ENCODE data around the gene NEDD4. TPM values are rescaled to one million over a fixed set of nuclear protein-coding genes. Genes with fewer than 3 reads are reported as not detected.

Gene NEDD4
- polyA plus RNA-seq, 3 donors: 1.2 to 3.8 (median 1.3) TPM

GRCh38 chr15:55827204-55827603 is 166.2 kb downstream of the NEDD4 start:
- intact Hi-C loops (cut with micrococcal nuclease): no loop called here
- no CpG with 5 or more reads among the region's 2 CpGs for WGBS (ENCODE audit: insufficient coverage)
- H3K4me3 ChIP-seq (replicated peaks in 1 of 3; ENCODE audit: low read depth in 2 of 3, low read length in 3 of 3): no peak overlapping the region

DNA sequence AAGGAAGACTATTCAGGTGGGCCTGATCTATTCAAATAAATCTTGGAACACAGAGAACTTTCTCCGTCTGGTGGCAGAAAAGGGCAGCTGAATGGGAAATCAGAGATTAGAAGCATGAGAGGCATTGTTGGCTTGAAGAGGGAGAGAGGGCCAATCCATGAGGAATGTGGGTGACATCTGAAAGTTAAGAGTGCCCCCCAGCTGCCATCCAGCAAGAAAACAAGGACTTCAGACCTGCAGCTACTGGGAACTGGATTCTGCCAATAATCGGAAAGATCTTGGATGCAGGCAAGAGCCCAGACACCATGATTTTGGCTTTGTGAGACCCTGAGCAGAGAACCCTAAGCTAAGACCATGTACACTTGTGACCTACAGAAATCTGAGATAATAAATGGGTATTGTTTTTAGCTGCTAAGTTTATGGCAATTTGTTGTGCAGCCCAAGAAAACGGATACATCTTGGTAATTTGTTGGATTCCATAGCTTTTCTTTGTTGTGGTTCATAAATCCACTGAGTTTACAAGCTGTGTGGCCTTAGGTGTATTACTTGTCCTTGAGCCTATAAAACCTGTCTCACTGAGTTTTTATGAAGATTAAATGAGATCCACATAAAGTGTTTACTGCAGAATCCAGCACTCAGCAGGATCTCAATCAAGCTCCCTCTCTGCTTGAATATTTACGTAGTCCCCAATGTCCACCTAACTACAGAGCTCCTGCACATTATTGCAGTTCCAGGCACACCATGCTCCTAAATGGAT is 168.4 kb downstream of the NEDD4 start:
- no peak overlapping the region for H3K4me3 ChIP-seq (replicated peaks in 1 of 3; ENCODE audit: low read depth in 2 of 3, low read length in 3 of 3)
- no peaks in the 10 kb centered on the region for H3K27me3 ChIP-seq (ENCODE audit: control insufficient read depth in 2 of 2, insufficient read depth in 2 of 2, low read length in 2 of 2)
- Mint-ChIP-seq H3K4me3 (no peak overlapping the region), H3K27me3 (ENCODE audit: low read depth in 3 of 3) (peaks cover 0 to 1% (median 0%) of the 10 kb centered on the region in 3 donors), H3K27ac (no peak overlapping the region), H3K9me3 (peaks cover 0 to 4% (median 2%) of the 10 kb centered on the region in 7 donors), H3K4me1 (peaks cover 6% of the 10 kb centered on the region), H3K36me3 (peaks cover 0 to 4% of the 10 kb centered on the region in 2 donors)
- no peak overlapping the region for H3K27ac ChIP-seq (ENCODE audit: low read depth in 1 of 2, low read length in 2 of 2)
- H3K4me2 ChIP-seq (replicated peaks; ENCODE audit: extremely low read depth, low read length, poor library complexity, severe bottlenecking): no peak overlapping the region
- intact Hi-C loops (cut with micrococcal nuclease): no loop called here
- H4K20me1 ChIP-seq (ENCODE audit: insufficient read depth, low read length): no peaks in the 10 kb centered on the region
- H3K79me2 ChIP-seq (ENCODE audit: insufficient read depth, low read length): no peaks in the 10 kb centered on the region
- DNase-seq: no peak
- 96% methylated on average over 3 of the region's 4 CpGs for WGBS (ENCODE audit: insufficient coverage)
- H3K36me3 ChIP-seq (replicated peaks in 1 of 2; ENCODE audit: control insufficient read depth in 1 of 2, insufficient read depth in 2 of 2, low read length in 2 of 2): no peaks in the 10 kb centered on the region
- H3K4me1 ChIP-seq (ENCODE audit: control insufficient read depth in 1 of 2, insufficient read depth in 2 of 2, low read length in 2 of 2): peaks cover 3% of the 10 kb centered on the region in 2 donors
- TF ChIP-seq CTCF (IDR thresholded peaks at IDR 0.05): no peak
- no peaks in the 10 kb centered on the region for H3K9me3 ChIP-seq (replicated peaks in 1 of 2; ENCODE audit: control insufficient read depth in 1 of 2, insufficient read depth in 1 of 2, low read length in 2 of 2)
- no peak overlapping the region for H2AFZ ChIP-seq (ENCODE audit: insufficient read depth, low read depth, low read length, poor library complexity, severe bottlenecking)
- H3K9ac ChIP-seq (ENCODE audit: insufficient read depth, low read length, poor library complexity, severe bottlenecking): no peak overlapping the region

More at GRCh38 chr15:55827204-55827603, 166.2 kb downstream of the NEDD4 start:
- peaks cover 3 to 7% of the 10 kb centered on the region in 2 donors for H3K4me1 ChIP-seq (ENCODE audit: control insufficient read depth in 1 of 2, insufficient read depth in 2 of 2, low read length in 2 of 2)
- peaks cover 9% of the 10 kb centered on the region for H3K4me1 Mint-ChIP-seq
- H3K9ac ChIP-seq (ENCODE audit: insufficient read depth, low read length, poor library complexity, severe bottlenecking): no peak overlapping the region
- peaks cover 0 to 1% (median 0%) of the 10 kb centered on the region in 3 donors for H3K27me3 Mint-ChIP-seq (ENCODE audit: low read depth in 3 of 3)
- H3K36me3 Mint-ChIP-seq: peaks cover 3 to 6% of the 10 kb centered on the region in 2 donors
- peaks cover 0 to 2% (median 0%) of the 10 kb centered on the region in 7 donors for H3K9me3 Mint-ChIP-seq
- no peak overlapping the region for H3K4me2 ChIP-seq (replicated peaks; ENCODE audit: extremely low read depth, low read length, poor library complexity, severe bottlenecking)
- no peaks in the 10 kb centered on the region for H3K79me2 ChIP-seq (ENCODE audit: insufficient read depth, low read length)
- no peak for TF ChIP-seq CTCF (IDR thresholded peaks at IDR 0.05)
- H3K9me3 ChIP-seq (replicated peaks in 1 of 2; ENCODE audit: control insufficient read depth in 1 of 2, insufficient read depth in 1 of 2, low read length in 2 of 2): no peaks in the 10 kb centered on the region
- H2AFZ ChIP-seq (ENCODE audit: insufficient read depth, low read depth, low read length, poor library complexity, severe bottlenecking): no peak overlapping the region
- no peak overlapping the region for H3K4me3 Mint-ChIP-seq
- no peak for DNase-seq
- H3K27ac Mint-ChIP-seq: no peak overlapping the region
- H3K36me3 ChIP-seq (replicated peaks in 1 of 2; ENCODE audit: control insufficient read depth in 1 of 2, insufficient read depth in 2 of 2, low read length in 2 of 2): no peaks in the 10 kb centered on the region
- no peaks in the 10 kb centered on the region for H4K20me1 ChIP-seq (ENCODE audit: insufficient read depth, low read length)
- no peaks in the 10 kb centered on the region for H3K27me3 ChIP-seq (ENCODE audit: control insufficient read depth in 2 of 2, insufficient read depth in 2 of 2, low read length in 2 of 2)
- H3K27ac ChIP-seq (ENCODE audit: low read depth in 1 of 2, low read length in 2 of 2): no peak overlapping the region
